Head of caudate nucleus (tissue), 42 donors: ENCODE measurements around the gene USP12.

Experiments used
- DNase-seq, 42 donors: peaks; one replicate each; pipeline versions ENCODE4 v3.0.0 to v3.0.0-alpha.2; 2020 to 2021; ENCODE audit warnings: mixed read lengths in 7 of 42
- intact Hi-C: fragments of 100-400 bp; cut with DNase I; formaldehyde crosslinking; loops from one replicate; pipeline ENCODE4 v1.15.0; 2022

Gene USP12

DNA sequence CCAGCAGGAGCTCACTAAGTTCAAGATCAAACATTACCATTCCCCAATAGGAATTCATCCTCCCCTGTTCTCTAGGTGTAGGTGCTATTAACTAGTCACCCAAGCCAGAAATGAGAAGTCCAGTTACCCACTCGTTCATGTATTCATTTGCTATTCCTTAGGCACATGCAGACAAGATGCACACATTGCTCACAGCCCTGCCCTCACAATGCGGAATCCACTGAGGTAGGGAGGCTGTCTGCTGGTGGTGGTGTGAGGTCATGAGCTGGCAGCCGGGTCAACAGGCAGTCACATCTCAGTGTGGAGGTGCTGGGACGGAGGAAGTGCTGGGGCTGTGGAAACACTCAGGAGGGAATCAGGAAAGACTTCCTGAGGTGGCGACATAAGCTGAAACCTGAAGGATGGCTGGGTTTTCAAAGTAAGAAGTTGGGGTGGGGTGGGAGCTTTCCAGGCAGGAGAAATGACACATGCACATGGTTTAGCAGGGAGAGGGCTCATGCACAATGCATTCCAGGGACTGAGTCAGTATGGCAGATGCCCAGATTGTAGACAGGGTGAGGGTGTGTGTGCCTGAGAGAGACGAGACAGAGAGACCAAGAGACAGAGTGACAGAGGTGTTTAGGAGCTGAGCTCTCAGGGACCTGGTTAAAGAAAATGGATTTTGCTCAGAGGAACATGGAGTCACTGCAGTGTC, 117.6 kb downstream of the USP12 start:
- intact Hi-C loops, result no loop called here
- no peak for DNase-seq

DNA sequence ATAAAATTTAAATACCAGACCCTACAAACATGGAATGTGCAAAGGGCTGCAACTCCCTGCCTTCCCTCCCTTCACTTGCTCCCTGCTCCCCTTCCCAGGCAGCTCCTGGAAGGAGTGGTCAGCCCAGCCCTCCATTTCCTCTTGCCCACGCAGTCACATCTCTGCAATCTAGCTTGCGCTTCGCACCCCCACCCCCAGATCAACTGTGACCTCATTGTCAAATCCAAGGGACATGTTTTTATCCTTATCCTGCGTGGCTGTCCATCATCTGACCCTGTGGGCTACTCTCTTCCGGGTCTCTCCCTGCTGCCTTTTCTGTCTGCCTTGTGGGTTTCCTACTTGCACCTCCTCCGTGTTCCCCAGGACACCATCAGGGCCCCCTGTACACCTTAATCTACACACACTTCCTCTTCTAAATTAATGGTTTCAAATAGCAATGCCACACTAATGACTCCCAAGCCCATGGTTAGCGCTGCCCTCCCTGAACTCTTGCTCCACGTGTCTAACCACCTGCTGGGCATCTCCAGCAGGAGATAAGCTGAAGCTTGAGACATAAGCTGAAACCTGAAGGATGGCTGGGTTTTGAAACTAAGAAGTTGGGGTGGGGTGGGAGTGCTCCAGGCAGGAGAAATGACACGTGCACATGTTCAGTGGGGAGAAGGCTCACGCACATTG, 118.3 kb downstream of the USP12 start:
- intact Hi-C loops, result no loop called here
- DNase-seq, result no peak

DNA sequence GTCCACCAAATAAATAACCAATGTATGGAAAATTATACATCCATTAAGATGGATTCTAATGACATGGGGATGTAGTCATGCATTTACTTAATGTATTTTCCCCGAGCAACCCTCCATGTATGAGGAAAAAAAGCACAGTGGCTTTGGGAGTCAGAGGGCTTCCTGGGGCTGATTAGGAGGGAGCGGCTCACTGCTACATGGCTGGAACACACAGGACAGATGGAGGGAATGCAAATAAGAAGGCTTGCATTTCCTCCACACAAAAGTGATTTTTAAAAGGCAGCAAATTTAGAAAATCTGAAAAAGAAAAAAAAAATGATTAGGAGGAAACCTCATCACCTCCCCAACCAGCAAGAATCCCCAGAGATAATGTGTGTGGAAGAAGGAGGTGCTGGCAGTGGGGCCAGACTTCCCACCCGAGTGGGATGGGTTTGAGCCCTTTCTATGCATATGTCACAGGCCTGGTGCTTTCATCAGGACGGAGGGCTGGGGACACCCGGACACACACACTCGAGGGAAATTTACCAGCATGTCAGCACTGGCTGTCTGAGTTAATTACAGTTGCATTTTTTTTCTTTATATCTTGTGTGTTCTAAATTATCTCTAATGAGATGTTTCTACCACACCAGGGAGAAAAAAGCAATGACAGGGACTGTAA, 118.9 kb downstream of the USP12 start:
- DNase-seq, result no peak

DNA sequence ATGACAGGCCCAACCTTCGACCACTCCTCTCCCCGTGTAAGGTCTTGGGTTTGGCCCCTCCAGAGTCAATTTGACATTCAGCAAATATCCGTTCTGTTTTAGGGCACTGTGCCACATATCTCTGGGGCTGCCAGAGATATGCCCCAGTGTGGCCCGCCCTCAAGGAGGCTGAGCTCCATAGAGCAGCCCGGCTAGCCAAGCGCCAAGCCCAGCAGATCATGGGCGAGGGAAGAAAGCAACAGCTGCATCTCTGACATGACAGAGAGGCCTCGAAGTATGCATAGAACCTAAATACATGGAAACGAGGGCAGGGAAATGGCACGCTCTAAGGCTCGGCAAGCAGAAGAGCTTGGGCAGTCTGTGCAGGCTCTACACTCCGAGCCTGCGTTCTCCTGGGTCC, 124.5 kb downstream of the USP12 start:
- DNase-seq, result no peak
- intact Hi-C loops, result no loop called here

More for the DNA sequence above, 118.9 kb downstream of the USP12 start:
- intact Hi-C loops, result no loop called here

DNA sequence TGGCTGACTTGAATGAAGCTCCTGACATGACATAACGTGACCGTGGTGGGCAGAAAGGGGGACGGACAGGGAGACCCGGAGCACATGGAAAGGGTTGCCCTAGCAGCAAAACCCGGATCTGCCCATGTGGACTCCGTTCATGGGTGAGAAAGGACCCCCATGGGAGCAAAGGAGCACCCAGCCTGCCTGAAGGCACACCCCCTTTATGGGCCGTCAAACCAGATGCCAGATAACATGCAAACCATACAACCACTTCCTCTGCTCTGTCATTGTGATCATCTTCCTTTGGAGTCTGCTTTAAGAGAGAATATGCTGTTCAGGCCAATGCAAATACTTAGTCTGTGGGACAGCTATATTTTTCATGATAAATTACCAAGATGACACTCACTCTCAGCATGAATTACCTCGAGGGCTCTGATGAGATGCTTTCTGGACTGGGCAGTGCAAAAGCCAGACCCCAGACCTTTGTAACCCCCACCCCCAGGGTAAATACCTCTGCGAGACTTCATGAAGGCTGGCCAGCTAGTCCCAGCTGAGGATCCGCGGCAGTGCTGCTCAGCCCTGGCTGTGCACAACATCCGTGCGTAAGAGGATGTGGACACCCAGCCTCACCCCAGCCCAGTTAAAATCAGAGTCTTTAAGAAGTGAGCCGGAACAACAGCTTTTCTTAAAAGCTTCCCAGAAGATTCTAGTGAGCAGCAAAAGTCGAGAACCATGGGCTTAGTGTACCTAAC, 126.6 kb downstream of the USP12 start:
- peak in 1 of 42 donors; percentile 30 for DNase-seq
- intact Hi-C loops, result no loop called here

DNA sequence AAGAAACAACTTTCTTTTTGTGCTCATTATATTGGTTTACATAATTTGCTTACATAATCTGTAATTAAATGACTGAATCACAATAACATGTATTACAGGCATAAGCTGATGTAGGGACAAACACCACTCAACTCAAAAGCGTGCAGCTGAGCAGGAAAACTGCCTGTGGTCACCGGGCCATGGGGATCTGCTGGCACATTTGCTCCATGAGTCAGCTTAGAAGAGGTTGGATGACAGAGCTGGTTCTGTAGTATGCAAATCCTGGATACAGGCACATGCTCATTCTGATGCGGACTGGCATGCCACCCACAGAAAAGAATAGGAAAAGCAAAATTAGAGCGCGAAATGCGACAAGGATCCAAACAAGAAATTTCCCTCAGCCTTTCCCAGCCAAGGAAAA, 128.6 kb downstream of the USP12 start:
- DNase-seq, result peak; percentile 18 to 90 (median 70)

DNA sequence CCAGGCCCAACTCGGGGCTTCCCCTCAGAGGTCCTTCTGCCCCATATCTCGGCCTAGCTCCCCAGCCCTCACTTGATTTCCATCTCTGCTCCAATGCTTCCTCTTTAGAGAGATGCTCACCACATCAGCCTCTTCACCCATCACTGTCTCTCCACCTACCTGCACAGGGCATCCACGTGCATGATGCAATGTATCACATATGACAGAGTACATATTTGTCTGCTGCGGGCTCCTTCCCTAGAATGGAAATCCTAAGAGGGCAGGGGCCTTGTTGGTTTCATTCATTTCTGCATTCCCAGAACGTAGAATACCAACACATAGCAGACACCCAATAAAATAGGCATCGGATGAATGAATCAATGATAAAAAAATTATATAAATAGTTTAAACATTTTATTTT, 130.3 kb downstream of the USP12 start:
- intact Hi-C loops, result no loop called here
- peak in 1 of 42 donors; percentile 25 for DNase-seq

More for the DNA sequence above, 128.6 kb downstream of the USP12 start:
- intact Hi-C loops, result no loop called here

DNA sequence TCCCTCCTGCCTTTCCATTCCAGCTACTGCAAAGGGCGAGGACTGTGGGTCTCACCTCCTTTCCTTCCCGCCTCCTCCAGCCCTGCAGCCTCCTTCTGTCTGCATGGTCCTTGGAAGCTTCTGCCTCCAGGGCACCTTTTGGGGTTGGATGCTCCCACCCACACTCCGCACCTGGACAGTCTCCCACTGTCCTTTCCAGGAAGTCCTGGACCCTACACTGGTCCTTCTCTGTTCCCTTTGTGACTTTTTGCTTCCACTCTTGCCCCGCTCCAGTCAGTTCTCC, 130.8 kb downstream of the USP12 start:
- peak in 1 of 42 donors; percentile 28 for DNase-seq
- intact Hi-C loops, result no loop called here

DNA sequence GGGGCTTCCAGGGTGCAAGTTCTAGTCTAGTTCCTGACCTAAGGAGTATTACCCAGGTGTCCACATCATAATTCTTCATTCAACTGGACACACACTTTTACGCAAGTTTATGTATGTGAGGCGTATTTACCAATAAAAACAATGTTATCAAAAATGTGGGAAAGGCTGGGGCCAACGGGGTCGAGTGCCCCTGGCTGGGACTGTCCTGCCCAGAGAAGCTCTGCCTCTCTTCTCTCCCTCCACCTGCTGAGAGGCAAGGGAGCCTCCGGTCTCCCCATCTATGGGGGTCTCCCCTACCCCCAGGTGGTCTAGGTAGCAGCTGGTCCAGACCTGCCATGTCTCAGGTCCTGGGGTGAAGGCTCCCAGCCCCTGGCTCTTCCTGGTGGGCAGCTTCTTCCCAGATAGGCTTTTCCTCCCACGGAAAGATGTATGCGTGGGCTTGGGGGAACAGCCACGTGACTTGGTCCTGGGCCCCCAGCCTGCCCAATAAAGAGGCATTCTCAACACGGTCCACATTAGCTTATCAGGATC, 132.4 kb downstream of the USP12 start:
- DNase-seq, result peak in 2 of 42 donors; percentile 20 to 33
- intact Hi-C loops, result no loop called here

DNA sequence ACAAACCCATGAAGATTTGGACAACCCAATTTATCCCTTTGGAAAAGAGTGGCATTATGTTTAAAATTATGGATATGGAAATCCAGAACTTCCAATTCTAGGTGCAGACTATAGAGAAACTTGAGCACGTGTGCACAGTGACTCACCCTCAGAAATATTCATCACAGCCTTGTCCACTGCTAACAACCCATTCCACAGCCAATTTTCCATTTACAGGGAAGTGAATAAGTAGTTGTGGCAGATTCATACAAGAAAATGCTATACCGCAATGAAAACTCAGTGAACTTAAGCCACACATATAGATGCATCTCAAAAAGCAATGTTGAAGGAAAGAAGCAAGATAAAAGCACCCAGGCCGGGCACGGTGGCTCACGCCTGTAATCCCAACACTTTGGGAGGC, 133.3 kb downstream of the USP12 start:
- DNase-seq, result peak in 1 of 42 donors; percentile 0
- intact Hi-C loops, result no loop called here

DNA sequence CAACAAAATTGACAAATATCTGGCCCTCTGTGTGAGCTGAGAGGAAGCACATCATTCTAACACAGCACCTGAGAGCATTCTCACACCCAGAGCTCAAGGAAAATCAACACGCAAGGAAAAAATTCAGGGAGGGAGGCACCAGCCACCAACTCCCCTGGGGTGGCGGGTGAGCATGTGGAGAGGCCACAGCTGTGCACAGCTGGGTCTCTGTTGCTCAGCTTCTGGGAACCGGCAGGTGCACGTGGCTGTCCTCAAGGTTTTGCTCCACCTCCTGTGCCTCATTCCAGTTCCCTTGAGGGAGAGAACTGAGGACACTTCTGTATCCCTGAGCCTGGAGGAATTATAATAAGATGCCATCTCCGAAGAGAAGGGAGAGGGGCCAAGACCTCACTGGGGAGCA, 134.0 kb downstream of the USP12 start:
- intact Hi-C loops, result no loop called here
- peak in 1 of 42 donors; percentile 21 for DNase-seq

DNA sequence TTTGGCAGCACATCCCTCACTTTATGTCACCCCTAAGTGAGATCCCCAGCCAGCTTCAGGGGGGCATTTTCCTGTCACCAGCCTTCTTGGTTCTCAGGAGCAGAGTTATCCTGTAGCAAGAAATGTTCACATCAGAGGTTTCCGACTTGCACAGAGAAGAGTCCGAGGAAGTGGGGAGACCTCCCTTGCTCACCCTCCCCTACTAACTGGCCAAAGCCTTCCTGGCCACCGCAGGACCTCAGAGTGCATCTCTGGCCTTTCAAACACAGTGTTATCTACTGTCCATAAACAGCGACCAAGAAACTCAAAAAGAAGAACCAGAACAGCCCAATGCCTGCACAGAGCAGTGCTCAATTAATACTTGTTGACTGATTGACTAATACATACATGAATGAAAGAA, 134.4 kb downstream of the USP12 start:
- intact Hi-C loops, result no loop called here
- DNase-seq, result peak in 1 of 42 donors; percentile 7

DNA sequence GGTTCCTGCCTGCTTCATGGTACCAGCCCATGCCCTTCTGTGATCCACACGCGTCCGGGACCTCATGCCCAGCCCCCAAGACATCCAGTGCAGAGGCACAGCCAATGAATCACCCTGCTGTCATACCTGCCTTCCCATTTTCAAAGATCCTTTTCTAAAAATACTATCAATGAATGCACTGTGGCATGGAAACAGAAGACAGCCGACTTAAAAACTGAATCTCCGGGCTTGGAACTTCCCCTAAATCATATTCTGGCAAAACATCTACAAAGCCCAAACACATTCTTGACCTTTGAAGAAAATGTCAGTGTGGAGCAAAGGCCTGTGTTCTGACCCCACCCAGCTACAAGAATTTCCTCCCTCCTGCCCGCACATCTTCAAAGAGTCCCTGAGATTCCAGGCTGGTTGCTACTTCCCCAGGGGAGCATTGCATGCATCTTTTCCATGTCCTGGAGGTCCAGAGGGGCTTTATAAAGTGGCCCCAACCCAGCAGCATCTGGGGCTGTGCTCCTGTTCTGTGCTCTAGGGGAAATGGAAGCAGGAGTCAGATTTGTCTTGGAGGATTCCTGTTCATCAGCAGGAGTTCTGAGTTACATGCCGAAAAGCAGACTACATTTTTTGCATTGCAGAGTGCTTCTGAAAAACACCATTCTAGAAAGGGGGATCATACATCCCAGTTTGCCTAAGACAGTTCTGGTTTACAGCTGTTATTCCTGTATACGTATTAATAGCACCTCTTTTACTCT, 135.2 kb downstream of the USP12 start:
- DNase-seq, result peak in 19 of 42 donors; percentile 7 to 59 (median 32)
- intact Hi-C loops, result no loop called here

DNA sequence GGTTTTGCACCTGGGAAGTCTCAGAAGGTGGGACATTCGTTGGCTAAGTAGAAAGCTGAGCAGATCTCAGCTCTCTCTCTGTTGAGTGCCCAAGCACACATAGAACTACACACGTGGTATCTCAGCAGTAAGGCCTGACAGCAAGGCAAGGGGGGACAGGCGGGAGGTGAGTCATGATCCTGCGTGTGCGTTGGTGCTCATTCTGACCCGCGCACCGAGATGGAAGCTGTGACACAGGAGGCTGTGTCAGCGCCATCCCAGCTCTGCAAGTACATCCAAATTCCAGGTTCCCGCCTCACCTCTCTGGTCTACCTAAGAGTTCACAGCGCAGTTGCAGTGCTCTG, 135.7 kb downstream of the USP12 start:
- intact Hi-C loops, result no loop called here
- peak in 2 of 42 donors; percentile 25 to 30 for DNase-seq

DNA sequence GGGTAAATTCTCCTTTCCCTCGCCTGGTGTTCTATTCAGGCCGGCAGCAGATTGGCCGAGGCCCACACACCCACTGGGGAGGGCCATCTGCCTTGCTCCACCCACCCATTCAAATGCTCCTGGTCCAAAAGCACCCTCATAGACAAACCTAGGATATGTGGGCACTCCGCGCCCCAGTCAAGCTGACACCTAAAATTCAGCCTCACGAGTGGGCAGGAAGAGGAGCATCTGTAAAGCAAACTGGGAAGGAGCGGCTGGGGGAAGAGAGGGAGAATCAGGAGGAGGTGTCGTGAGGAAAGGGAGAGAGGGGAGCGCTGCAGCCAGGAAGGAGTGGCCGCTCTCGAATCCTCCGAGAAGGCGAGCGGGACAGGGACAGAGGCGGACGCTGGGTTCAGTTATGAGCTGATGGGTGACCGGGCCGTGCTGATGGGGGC, 136.9 kb downstream of the USP12 start:
- DNase-seq, result peak in 28 of 42 donors; percentile 14 to 75 (median 33)
- intact Hi-C loops, result no loop called here

DNA sequence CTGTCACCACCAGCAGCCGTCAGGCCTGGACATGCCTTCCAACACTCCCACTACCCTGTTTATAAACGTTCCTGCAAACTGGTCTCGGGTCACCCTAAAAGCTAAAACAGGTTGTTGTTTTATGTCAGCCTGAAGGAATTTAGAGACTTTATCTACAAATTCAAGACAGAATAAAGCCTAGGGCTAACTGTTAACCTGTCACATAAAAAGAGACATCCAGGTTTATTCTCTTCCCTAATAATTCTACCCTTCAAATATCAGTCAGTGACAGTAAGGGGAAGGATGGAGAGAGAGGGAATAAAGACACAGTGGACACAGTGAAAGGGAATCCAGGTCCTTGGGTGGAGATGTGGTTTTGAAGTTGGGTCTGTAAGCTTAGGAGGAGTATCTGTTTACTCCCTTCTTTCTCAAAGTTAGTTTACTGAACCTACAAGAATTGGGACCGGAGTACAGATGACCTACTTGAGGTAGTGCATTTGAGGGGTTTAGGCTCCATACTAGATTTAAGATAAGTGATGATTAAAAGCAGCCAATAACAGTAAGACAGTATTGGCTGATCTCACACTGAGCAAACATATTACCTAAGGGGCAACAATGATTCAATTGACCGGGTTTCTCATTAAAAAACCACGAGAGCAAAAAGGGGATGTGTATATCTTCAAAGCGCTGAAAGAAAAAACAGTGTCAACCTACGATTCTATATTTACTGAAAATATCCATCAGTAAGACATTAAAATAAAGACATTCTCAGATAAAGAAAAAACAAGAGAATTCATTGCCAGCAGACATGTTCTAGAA, 142.7 kb downstream of the USP12 start:
- intact Hi-C loops, result no loop called here
- no peak for DNase-seq

DNA sequence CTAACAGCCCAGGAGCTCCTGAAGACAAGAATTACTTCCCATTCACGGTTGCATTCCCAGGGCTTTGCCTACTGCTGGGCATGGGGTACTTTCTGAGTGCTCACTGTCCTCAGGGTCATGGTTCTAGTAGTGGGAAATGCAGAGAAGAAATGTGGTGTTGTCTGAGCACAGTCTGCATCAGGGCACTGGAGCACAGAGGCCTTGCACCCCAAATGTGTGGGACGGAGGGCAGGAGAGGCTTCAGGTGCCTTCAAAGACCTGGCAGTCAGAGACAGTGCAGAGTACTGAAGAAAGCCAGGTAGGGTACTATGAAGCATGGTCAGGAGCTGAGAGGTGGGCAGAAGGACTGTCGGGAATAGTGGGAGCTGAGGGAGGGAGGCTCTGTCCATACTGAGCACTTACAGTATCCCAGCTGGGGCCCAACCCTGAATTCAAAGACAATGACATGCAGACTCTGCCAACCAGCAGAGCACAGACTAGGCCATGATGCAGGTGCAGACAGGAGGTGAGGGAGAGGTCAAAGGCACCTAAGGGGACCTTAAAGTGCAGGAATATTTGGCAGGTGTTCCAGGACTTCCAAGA, 144.4 kb downstream of the USP12 start:
- DNase-seq, result peak in 2 of 42 donors; percentile 11 to 12
- intact Hi-C loops, result no loop called here

DNA sequence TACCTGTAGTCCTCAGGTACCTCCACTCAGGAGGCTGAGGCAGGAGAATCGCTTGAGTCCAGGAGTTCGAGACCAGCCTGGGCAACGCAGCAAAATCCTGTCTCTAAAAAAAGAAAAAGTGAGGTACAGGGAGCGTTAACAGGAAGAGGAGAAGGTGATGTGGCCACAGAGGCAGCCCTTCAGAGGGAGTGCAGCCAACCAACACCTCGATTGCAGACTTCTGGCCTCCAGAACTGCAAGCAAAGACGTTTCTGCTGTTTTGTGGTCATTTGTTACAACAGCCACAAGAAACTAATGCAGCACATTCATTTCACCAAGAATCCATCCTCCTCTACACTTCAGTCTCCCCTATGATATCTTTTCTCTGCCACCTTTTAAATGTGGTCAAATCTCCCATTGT, 145.2 kb downstream of the USP12 start:
- intact Hi-C loops, result no loop called here
- DNase-seq, result no peak
